Embryonic facial prominence (tissue), 1 donor: ENCODE data around the gene TYMP.
A peak's percentile ranks its signal among the peaks of the same experiment; 100 is the strongest.
"Not testable (repeated sequence)": the region's sequence is repeated elsewhere in the genome, so short reads cannot be mapped to it uniquely, and the experiment has no call there.

ENCODE experiments used
- DNase-seq: peaks from one replicate; pipeline ENCODE4 v3.0.0-alpha.2; 2016; ENCODE audit errors: extremely low spot score

The TYMP gene

DNA sequence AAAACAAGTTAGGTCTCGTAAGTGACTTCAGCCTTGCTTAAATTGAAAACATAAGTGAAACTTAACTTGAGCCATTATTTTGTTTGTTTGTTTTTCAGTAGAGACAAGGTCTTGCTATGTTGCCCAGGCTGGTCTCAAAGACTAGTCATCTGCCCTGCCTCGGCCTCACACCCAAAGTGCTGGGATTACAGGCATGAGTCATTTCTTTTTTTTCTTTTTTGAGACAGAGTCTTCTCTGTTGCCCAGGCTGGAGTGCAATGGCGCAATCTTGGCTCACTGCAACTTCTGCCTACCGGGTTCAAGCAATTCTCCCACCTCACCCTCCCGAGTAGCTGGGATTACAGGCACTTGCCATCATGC lies 11.8 kb upstream of the TYMP start:
- not testable (repeated sequence) for DNase-seq

- no peak for DNase-seq
These were observed 10.6 kb upstream of the TYMP start for GRCh38 chr22:50540381-50540780.

- no peak for DNase-seq
These were observed 8.0 kb upstream of the TYMP start for GRCh38 chr22:50537765-50538164.

GRCh38 chr22:50536226-50536625 lies 6.4 kb upstream of the TYMP start:
- no peak for DNase-seq

- no peak for DNase-seq
These were observed 5.3 kb upstream of the TYMP start for GRCh38 chr22:50535113-50535512.

- DNase-seq = not testable (repeated sequence)
These were observed 4.3 kb upstream of the TYMP start for GRCh38 chr22:50533856-50534711.

DNA sequence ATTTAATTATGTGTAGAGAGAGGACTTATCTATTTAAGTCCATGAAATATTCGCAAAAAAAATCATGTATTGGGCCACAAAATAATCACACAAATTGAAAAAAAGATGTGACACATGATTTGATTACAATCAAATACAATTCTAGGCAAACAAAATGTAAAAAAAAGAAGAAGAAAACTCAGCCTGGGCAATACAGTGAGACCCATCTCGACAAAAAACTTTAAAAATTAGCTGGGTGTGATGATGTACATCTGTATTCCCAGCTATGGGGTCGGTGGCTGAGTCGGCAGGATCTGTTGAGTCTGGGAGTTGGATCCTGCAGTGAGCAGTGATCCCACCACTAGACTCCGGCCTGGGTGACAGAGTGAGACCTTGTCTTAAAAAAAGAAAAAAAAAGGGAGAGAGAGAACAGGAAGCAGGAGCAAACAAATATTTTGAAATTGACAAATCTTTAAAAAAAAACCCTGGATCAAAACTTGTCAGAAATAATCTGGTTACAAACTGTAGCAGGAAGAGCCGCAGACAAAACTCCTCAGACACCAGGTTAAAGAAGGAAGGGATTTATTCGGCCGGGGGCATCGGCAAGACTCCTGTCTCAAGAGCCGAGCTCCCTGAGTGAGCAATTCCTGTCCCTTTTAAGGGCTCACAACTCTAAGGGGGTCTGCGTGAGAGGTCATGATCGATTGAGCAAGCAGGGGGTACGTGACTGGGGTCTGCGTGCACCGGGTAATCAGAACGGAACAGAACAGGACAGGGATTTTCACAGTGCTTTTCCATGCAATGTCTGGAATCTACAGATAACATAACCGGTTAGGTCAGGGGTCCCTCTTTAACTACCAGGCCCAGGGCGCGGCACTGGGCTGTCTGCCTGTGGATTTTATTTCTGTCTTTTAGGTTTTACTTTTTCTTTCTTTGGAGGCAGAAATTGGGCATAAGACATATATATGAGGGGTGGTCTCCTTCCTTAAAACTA lies 3.3 kb upstream of the TYMP start:
- no peak for DNase-seq

DNA sequence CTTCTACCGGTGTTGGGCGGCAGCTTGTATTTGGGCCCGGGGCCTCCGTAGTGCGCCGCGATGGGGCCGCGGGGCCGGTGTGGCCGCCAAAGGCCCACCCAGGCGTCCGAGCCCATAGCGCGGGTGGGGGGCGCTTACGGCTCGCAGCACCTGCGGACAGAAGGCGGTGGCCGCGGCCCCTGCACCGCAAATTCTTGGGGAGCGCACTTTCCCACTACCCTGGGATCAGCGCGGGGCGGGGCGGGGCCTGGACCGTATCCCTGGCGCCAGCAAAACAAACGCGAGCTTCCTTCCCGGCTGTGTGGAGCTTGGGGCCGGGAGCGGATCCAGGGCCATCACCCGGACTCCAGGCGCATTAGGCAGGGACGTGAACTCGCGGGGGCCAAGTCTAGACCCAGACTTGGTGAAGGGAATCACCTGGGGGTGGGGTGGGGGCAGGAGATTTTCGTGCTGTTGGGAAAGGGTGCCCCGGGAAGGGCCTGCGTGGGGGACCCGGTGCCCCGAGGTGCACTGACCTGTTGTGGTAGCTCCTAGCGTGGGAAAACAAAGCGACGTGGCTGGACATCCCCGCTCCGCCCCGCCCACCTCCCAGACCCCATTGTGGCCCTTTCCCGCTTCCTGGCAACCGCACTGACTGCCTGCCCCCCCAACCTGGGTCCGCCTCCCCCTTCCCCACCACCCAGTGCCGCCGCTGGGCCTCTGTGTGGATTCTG lies 2.3 kb upstream of the TYMP start:
- DNase-seq = no peak

DNA sequence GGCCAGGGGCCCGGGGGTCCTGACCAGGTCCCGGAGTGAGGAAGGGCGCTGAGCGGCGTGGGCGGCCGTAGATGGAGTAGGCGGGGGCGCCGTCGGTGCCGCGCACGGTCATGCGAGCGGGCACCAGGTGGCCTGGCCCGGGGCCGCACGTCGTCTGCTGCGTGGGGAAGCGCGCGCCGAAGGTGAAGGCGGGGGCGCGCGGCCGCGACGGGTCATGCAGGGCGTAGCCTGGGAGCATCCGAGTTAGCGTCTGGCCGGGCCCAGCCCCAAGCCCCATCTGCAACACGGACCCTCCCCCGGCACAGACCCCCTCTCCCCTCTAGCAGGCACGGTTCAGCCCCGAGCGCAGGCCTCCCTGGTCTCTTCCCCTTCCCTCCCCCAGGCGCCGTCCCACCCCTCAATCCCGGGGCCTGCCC lies 1.7 kb upstream of the TYMP start:
- no peak for DNase-seq

DNA sequence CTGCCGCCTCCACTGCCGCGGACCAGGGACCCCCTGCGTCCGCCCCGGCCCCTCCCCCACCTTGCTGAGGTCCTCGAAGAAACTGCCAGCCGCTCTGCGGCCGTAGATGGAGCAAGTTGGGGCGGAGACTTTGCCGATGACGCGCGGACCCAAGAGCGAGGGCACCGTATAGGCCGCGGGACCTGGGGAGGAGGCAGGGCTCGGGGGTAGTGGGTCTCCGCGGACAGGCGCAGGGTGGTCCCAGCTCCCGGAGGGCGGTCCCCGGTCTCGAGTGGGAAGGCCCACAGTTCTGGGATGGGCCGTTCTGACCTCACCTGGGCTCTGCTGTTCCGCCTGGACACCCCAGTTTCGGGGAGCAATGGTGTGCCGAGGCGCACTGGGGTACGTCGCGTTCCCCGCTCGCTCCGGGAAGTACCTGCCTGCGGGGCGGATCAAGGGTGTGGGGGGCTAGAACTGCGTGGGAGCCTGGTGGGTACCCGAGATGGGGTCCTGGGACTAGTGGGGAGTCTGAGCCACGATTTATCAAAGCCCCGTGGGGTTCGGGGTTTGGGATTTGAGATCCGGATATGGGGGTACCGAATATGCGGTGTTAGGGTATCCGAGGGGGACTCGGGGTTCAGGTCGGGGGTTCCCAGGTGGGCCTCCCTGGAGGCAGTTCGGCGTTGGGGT lies 1.2 kb upstream of the TYMP start:
- DNase-seq = no peak

DNA sequence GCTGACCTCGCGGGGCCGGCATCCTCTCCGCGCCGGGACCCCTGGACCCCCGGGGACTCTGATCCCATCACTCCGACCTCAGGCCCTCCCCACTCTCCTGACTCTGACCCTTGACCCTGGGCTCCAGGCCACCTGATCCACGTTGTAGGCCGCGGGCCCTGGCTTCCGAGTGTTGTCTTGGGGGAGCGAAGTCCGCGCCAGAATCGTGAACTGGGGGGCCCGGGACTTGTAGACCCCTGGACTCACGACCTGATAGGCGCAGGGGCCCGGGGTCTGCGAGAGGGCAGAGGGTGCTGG lies 716 bp upstream of the TYMP start:
- DNase-seq = no peak

- DNase-seq = no peak
These were observed 356 bp downstream of the TYMP start for GRCh38 chr22:50529416-50529896.

DNA sequence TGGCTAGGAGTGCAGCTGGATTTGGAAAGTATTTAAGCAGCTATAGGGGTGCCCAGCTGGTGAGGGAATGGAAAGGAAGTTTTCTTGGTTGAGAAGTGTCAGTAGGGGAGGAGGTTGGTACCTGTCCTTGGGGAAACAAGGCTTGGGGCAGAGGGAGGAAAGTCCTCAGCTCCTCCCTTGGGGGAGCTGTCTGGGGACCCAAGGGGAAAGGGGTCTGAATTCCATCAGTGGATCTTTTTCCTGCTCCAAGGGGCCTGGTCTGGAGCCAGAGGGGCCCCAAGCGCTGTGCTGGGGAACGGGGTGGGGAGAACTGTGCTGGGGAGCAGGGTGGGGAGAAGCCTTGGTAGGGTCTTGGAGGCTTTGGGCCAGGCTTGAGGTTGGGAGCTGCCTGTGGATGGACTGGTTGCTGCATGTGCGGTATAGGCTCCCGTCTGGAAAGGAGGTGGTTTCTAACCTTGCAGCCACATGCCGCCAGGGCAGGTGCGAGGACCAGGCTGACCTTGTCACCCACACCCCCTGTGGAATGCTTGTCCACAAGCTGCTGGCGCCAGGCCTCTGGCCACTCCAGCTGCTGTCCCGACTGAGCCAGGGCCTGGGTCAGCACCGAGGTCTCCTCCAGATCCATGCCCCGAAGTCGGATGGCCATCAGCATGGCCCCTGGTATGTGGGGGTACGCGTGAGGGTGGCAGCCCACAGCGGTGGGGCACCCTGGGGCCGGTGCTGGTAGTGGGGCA lies 963 bp downstream of the TYMP start:
- DNase-seq = no peak

GRCh38 chr22:50527921-50528681 lies 1.7 kb downstream of the TYMP start:
- DNase-seq = no peak

GRCh38 chr22:50526834-50527801 lies 2.7 kb downstream of the TYMP start:
- no peak for DNase-seq

DNA sequence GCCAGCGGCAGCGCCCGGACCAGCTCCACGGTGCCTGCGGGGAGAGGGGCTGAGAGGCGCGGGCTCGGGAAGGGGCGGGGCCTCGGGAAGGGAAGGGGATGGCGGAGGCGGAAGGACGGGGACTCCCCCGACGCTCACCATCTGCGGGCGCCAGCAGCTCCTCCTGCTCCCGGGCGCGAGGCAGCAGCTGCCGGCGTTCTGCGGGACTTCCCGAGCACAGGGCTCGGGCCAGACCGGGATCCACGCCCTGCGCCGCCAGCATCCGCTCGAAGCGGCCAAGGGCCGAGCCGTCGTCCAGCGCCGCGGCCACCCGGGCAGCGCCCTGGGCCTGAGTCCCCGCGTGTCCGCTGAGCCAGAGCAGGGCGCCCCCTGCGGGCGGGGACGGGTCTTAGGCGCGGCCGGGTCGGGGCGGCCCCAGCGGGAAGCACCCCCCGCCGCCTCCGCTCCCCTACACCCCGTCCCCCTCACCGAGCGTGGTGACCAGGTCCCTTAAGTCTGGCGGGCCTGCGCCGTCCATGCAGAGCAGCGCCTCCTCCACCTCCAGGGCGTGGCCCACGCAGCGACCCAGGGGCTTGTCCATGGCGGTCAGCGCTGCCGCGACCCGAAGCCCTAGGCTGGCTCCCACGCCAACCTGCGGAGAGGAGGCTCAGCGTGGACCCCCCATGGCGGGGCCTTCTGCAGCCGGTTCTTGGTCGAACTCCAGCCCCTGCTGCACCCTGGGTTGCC lies 3.5 kb downstream of the TYMP start:
- no peak for DNase-seq

DNA sequence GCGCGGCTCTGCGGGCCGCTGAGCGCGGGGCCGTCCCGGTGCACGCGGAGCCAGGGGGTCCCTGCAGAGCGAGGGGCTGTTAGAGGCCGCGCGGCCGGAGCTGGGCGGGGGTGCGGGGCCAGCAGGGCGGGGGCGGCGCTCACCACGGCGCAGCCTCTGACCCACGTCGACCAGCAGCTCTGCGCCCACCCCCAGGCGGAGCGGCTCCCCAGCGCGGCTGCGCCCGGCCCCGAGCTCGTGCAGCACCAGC lies 4.0 kb downstream of the TYMP start:
- no peak for DNase-seq

- peak; percentile 92 for DNase-seq
These were observed 4.5 kb downstream of the TYMP start, which contains the start of gene SCO2 for GRCh38 chr22:50525104-50525857. Gene SCO2 (minus strand): TSS chr22:50525598. CDS start chr22:50524411, 1,187 bp downstream.
